H1 (cell line): Measurements from ENCODE around the gene LHX2. TPM values are rescaled to one million over a fixed set of nuclear protein-coding genes. Genes with fewer than 3 reads are reported as not detected.
"Not testable (repeated sequence)": the region's sequence is repeated elsewhere in the genome, so short reads cannot be mapped to it uniquely, and the experiment has no call there.

Experiments used
- CTCF ChIA-PET: fragments of 300-600 bp; sonication (Branson Sonifier 250); formaldehyde crosslinking; loops from one replicate; lab custom pipeline; 2021; ENCODE audit not compliant: partially characterized antibody; lab: Charles Lee
- POLR2A ChIA-PET: fragments of 300-600 bp; sonication (Branson Sonifier 250); formaldehyde crosslinking; loops from one replicate; lab custom pipeline; 2021; ENCODE audit warnings: inconsistent platforms; ENCODE audit not compliant: partially characterized antibody; lab: Charles Lee
- DNase-seq, 2 experiments: peaks; one replicate each; pipeline versions ENCODE4 v3.0.0 to v3.0.0-alpha.2; 2010 to 2022; ENCODE audit warnings: low spot score in 2 of 2, low read depth in 1 of 2, mixed read lengths in 1 of 2
- FAIRE-seq: peaks from 2 replicates; lab custom pipeline; 2011; peaks lifted over from hg19 to GRCh38; lab: Jason Lieb, UNC
- H2AFZ ChIP-seq: 2 replicates; pipeline ENCODE4 v1.8.1; 2012; ENCODE audit warnings: low read length, inconsistent platforms
- H2AK5ac ChIP-seq: 2 replicates; pipeline ENCODE4 v1.6.1; 2013; ENCODE audit warnings: low read depth, low read length
- H2BK120ac ChIP-seq: replicated peaks from 2 replicates; pipeline ENCODE3; 2013; ENCODE audit warnings: low read depth, low read length, inconsistent platforms
- H2BK12ac ChIP-seq: 2 replicates; pipeline ENCODE4 v1.6.1; 2013; ENCODE audit warnings: low read depth, low read length
- H2BK15ac ChIP-seq: 2 replicates; pipeline ENCODE4 v1.6.1; 2013; ENCODE audit warnings: low read length
- H2BK20ac ChIP-seq: 2 replicates; pipeline ENCODE4 v1.6.1; 2013; ENCODE audit warnings: low read length
- H2BK5ac ChIP-seq: 2 replicates; pipeline ENCODE4 v1.6.1; 2013; ENCODE audit warnings: low read depth, low read length
- H3K14ac ChIP-seq: 2 replicates; pipeline ENCODE4 v1.6.1; 2013; ENCODE audit warnings: inconsistent platforms; ENCODE audit not compliant: insufficient read length
- H3K18ac ChIP-seq: 2 replicates; pipeline ENCODE4 v1.6.1; 2013; ENCODE audit warnings: low read length; ENCODE audit errors: extremely low read depth
- H3K23ac ChIP-seq: 2 replicates; pipeline ENCODE4 v1.6.1; 2013; ENCODE audit warnings: inconsistent platforms; ENCODE audit not compliant: insufficient read length
- H3K23me2 ChIP-seq: 2 replicates; pipeline ENCODE4 v1.6.1; 2013; ENCODE audit warnings: low read depth, low read length
- H3K27ac ChIP-seq: 2 replicates; pipeline ENCODE4 v1.6.1; 2011; ENCODE audit warnings: low read depth, low read length, inconsistent platforms
- H3K27me3 ChIP-seq, 4 experiments: replicated peaks in 1 of 4; 1 replicate in 1 of 4; 2 replicates in 3 of 4; pipeline versions ENCODE4 v1.6.1 to v1.8.1; 2011 to 2013; ENCODE audit warnings: low read length in 3 of 4, mild to moderate bottlenecking in 3 of 4, inconsistent platforms in 2 of 4, mixed read lengths in 2 of 4, moderate library complexity in 1 of 4; ENCODE audit not compliant: control insufficient read depth in 3 of 4, insufficient read depth in 3 of 4; ENCODE audit errors: extremely low read depth in 1 of 4
- H3K36me3 ChIP-seq, 4 experiments: 2 replicates each; pipeline versions ENCODE4 v1.6.1 to v1.8.1; 2011 to 2013; ENCODE audit warnings: mild to moderate bottlenecking in 4 of 4, low read length in 3 of 4, moderate library complexity in 2 of 4, control low read depth in 1 of 4, inconsistent platforms in 1 of 4; ENCODE audit not compliant: insufficient read depth in 4 of 4, control insufficient read depth in 2 of 4
- H3K4ac ChIP-seq: replicated peaks from 2 replicates; pipeline ENCODE3; 2013; ENCODE audit warnings: low read length, low read depth, mixed read lengths, inconsistent platforms; ENCODE audit not compliant: insufficient read length
- H3K4me1 ChIP-seq, 4 experiments: replicated peaks in 1 of 4; 1 replicate in 1 of 4; 2 replicates in 3 of 4; pipeline versions ENCODE4 v1.6.1 to v1.8.1; 2011 to 2013; ENCODE audit warnings: low read length in 3 of 4, inconsistent platforms in 2 of 4, mixed read lengths in 1 of 4; ENCODE audit not compliant: insufficient read depth in 4 of 4, control insufficient read depth in 3 of 4
- H3K4me2 ChIP-seq, 2 experiments: 2 replicates each; pipeline versions ENCODE4 v1.6.1 to v1.8.1; 2011 to 2013; ENCODE audit warnings: low read depth in 2 of 2, low read length in 2 of 2, control low read depth in 1 of 2, inconsistent platforms in 1 of 2, mild to moderate bottlenecking in 1 of 2; ENCODE audit not compliant: insufficient read depth in 1 of 2
- H3K4me3 ChIP-seq, 4 experiments: fragments of 200-600, 300-600 bp in 1 of 4; sonication (generic), shearing (Covaris generic), sonication (Bioruptor Twin) in 1 of 4; 2 replicates each; pipeline versions ENCODE4 v1.5.1 to v1.8.1; 2011 to 2016; ENCODE audit warnings: low read length in 4 of 4, low read depth in 3 of 4, control low read depth in 2 of 4, inconsistent platforms in 2 of 4, mild to moderate bottlenecking in 2 of 4, mixed read lengths in 1 of 4, moderate library complexity in 1 of 4; ENCODE audit not compliant: insufficient read depth in 2 of 4; ENCODE audit errors: extremely low read depth in 1 of 4
- H3K56ac ChIP-seq: replicated peaks from 2 replicates; pipeline ENCODE3; 2013; ENCODE audit warnings: low read depth, mild to moderate bottlenecking, mixed read lengths, low read length, inconsistent platforms; ENCODE audit not compliant: insufficient read length
- H3K79me1 ChIP-seq: 2 replicates; pipeline ENCODE4 v1.6.1; 2013; ENCODE audit warnings: low read depth, low read length, control low read depth
- H3K79me2 ChIP-seq, 2 experiments: 2 replicates each; pipeline versions ENCODE4 v1.6.1 to v1.8.1; 2012 to 2013; ENCODE audit warnings: low read length in 2 of 2, mild to moderate bottlenecking in 2 of 2, inconsistent platforms in 1 of 2; ENCODE audit not compliant: insufficient read depth in 2 of 2, control insufficient read depth in 1 of 2
- H3K9ac ChIP-seq, 4 experiments: replicated peaks in 1 of 4; 1 replicate in 1 of 4; 2 replicates in 3 of 4; pipeline versions ENCODE4 v1.6.1 to v1.8.1; 2011 to 2013; ENCODE audit warnings: low read depth in 3 of 4, low read length in 3 of 4, control low read depth in 2 of 4, mild to moderate bottlenecking in 2 of 4, moderate library complexity in 2 of 4, inconsistent platforms in 1 of 4; ENCODE audit errors: extremely low read depth in 1 of 4
- H3K9me3 ChIP-seq, 2 experiments: 2 replicates each; pipeline versions ENCODE4 v1.6.1 to v1.8.1; 2012 to 2013; ENCODE audit warnings: mild to moderate bottlenecking in 2 of 2, moderate library complexity in 2 of 2, control low read depth in 1 of 2, inconsistent platforms in 1 of 2, low read depth in 1 of 2, low read length in 1 of 2, mixed read lengths in 1 of 2; ENCODE audit not compliant: insufficient read depth in 2 of 2
- H4K20me1 ChIP-seq, 2 experiments: replicated peaks in 1 of 2; 2 replicates each; pipeline versions ENCODE3 to v1.8.1; 2011 to 2013; ENCODE audit warnings: inconsistent platforms in 2 of 2, low read length in 2 of 2, mild to moderate bottlenecking in 1 of 2; ENCODE audit not compliant: insufficient read depth in 2 of 2, control insufficient read depth in 1 of 2
- H4K5ac ChIP-seq: 2 replicates; pipeline ENCODE4 v1.6.1; 2013; ENCODE audit warnings: low read length, low read depth, mixed read lengths, inconsistent platforms; ENCODE audit not compliant: insufficient read length
- H4K8ac ChIP-seq: 2 replicates; pipeline ENCODE4 v1.8.0; 2013; ENCODE audit warnings: mild to moderate bottlenecking, moderate library complexity, low read length, inconsistent platforms; ENCODE audit not compliant: insufficient read depth; ENCODE audit errors: extremely low read depth
- H4K91ac ChIP-seq: replicated peaks from 2 replicates; pipeline ENCODE3; 2013; ENCODE audit warnings: low read length, mixed read lengths, inconsistent platforms; ENCODE audit not compliant: insufficient read length
- BACH1 ChIP-seq: IDR thresholded peaks from 2 replicates; pipeline ENCODE4 v1.6.1; 2012; ENCODE audit warnings: low read length, improper control_type of control experiment
- NANOG ChIP-seq: IDR thresholded peaks from 2 replicates; pipeline ENCODE4 v1.6.1; 2011; ENCODE audit warnings: low read length, low read depth, mild to moderate bottlenecking, inconsistent platforms; ENCODE audit not compliant: insufficient read depth, poor library complexity, severe bottlenecking
- NRF1 ChIP-seq: IDR thresholded peaks from 2 replicates; pipeline ENCODE4 v1.6.1; 2011; ENCODE audit warnings: mild to moderate bottlenecking, low read depth, low read length, improper control_type of control experiment
- TBP ChIP-seq: IDR thresholded peaks from 2 replicates; pipeline ENCODE4 v1.6.1; 2011; ENCODE audit warnings: low read depth, low read length, improper control_type of control experiment
- TEAD4 ChIP-seq: IDR thresholded peaks from 2 replicates; pipeline ENCODE4 v1.6.1; 2012; ENCODE audit warnings: low read depth, low read length, inconsistent platforms, mixed read lengths
- WGBS, 2 experiments: shearing (Covaris generic) in 1 of 2; methylation state at CpG; one replicate each; pipeline versions ENCODE4 v1.1.6 to v1.1.7; 2013 to 2015; ENCODE audit warnings: low lambda C conversion rate in 2 of 2, mixed read lengths in 2 of 2, inconsistent platforms in 1 of 2, low coverage in 1 of 2, missing lambda C conversion rate in 1 of 2; ENCODE audit not compliant: insufficient replicate concordance in 2 of 2, insufficient coverage in 1 of 2, insufficient read length in 1 of 2; ENCODE audit errors: extremely low coverage in 1 of 2, missing lambda C conversion rate in 1 of 2; 5-methylcytosine and 5-hydroxymethylcytosine counted together
- polyA plus RNA-seq, 7 experiments: library from polyadenylated mRNA; depleted of rRNA in 3 of 7; stranded (reverse) in 5 of 7; unstranded in 2 of 7; fragments of >200 nt in 5 of 7; fragments of 200-250 nt in 2 of 7; gene quantifications; 1 replicate in 5 of 7; 2 replicates in 1 of 7; 4 replicates in 1 of 7; pipeline versions ENCODE4 v1.2.1 to v1.2.3, GENCODE V29; 2011 to 2013; ENCODE audit warnings: missing spikeins in 2 of 7, mixed read lengths in 2 of 7
- total RNA-seq: library from RNA; stranded (reverse); fragmentation: NEBNext Ultra II Directional; extraction: Animal tissue kit (Norgen Biotek cat#: 25700); gene quantifications from 2 replicates; pipeline ENCODE4 v1.2.1, GENCODE V29; 2021
- TF ChIP-seq, protein P1 (sequence below): IDR thresholded peaks from 2 replicates; pipeline ENCODE4 v1.6.1; 2012; ENCODE audit warnings: inconsistent platforms

The LHX2 gene
- total and polyA plus RNA-seq, 2 of the 8 experiments (the other 6 are each of a cell fraction or from before 2014, with no cell fraction given): 0.11 to 0.86 TPM

GRCh38 chr9:123975871-123976270, 35.7 kb upstream of the LHX2 start (continued):
- TF ChIP-seq, protein P1, sequence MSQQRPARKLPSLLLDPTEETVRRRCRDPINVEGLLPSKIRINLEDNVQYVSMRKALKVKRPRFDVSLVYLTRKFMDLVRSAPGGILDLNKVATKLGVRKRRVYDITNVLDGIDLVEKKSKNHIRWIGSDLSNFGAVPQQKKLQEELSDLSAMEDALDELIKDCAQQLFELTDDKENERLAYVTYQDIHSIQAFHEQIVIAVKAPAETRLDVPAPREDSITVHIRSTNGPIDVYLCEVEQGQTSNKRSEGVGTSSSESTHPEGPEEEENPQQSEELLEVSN: no peak
- no peak for TF ChIP-seq TEAD4
- TF ChIP-seq NANOG: no peak
- TF ChIP-seq TBP: no peak
- TF ChIP-seq BACH1: no peak
- no peak for TF ChIP-seq NRF1

DNA sequence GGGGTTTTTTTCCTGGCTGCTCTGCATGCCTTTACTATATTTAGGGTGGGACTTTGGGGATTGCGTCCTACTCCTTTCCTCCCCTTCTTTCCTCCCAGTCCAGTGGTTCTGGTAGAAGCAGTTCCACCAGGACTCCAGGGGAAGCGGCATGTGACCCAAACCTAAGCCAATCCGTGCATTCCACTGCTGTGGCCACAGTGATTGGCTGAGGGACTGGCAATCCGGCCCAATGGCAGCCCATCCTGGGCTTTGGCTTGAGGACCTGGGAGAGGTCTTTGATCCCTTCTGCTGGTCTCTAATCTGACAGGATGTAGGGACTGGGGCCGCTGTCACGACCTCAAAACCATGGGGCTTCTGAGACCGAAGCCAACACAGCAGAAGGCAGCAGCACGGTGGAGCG, 35.0 kb upstream of the LHX2 start:
- H2BK15ac ChIP-seq, H3K56ac ChIP-seq, H2AFZ ChIP-seq, H3K9ac ChIP-seq, H3K4me3 ChIP-seq, H3K27me3 ChIP-seq, H4K8ac ChIP-seq, H3K18ac ChIP-seq, H2BK12ac ChIP-seq, H3K79me1 ChIP-seq, H3K14ac ChIP-seq, H3K4me2 ChIP-seq, H3K79me2 ChIP-seq, H3K27ac ChIP-seq, H2AK5ac ChIP-seq, H4K5ac ChIP-seq, H4K91ac ChIP-seq, H3K4ac ChIP-seq, H2BK5ac ChIP-seq, POLR2A ChIA-PET, H3K23ac ChIP-seq, H3K36me3 ChIP-seq, H2BK20ac ChIP-seq, DNase-seq, H2BK120ac ChIP-seq, H3K4me1 ChIP-seq: not testable (repeated sequence)
- no CpG with 5 or more reads among the region's 9 CpGs for WGBS, 2 experiments
- H3K23me2 ChIP-seq: peaks cover 24% of the 10 kb centered on the region
- FAIRE-seq: peak; percentile 73
- CTCF ChIA-PET: interaction anchor here (1.3 kb wide), 1 partner anchor 13 kb away, joined by 5 read pairs; no protein-coding TSS in a partner anchor
- H4K20me1 ChIP-seq: peaks cover 0 to 21% of the 10 kb centered on the region in 2 experiments
- H3K9me3 ChIP-seq: peaks cover 3 to 22% of the 10 kb centered on the region in 2 experiments; a peak in 2 of 4 replicates
